K562 (cell line): ENCODE measurements around the gene ZNF189. TPM values are rescaled to one million over a fixed set of nuclear protein-coding genes. Genes with fewer than 3 reads are reported as not detected.

Experiments used
- ATAC-seq: fragments of 200-7000 bp; cut with Tn5 transposase; 3 replicates; pipeline ENCODE4 v1.9.1; 2020; ENCODE audit warnings: moderate library complexity
- BruUV-seq: library from RNA; stranded (reverse); fragments of 400-500 nt; replicated peaks from 2 replicates; lab custom pipeline; 2021; lab: Mats Ljungman, UMichigan
- CTCF ChIA-PET: fragments of 300-600 bp; formaldehyde crosslinking; extraction: SDS; loops from one replicate; lab custom pipeline; 2021; ENCODE audit warnings: low intra/inter-chr PET ratio; lab: Yijun Ruan, JAX
- POLR2A ChIA-PET: fragments of 300-600, 350-650 bp; sonication (Branson Sonifier 250); formaldehyde crosslinking; extraction: SDS; loops from one replicate; lab custom pipeline; 2021; ENCODE audit warnings: antibody characterized with exemption, inconsistent platforms; lab: Yijun Ruan, JAX
- DNase-seq, 4 experiments: peaks; one replicate each; pipeline versions ENCODE4 v3.0.0 to v3.0.0-alpha.2; 2011 to 2018; ENCODE audit warnings: low spot score in 3 of 4, mixed read lengths in 3 of 4; ENCODE audit errors: extremely low read depth in 1 of 4
- FAIRE-seq: peaks from 2 replicates; lab custom pipeline; 2011; peaks lifted over from hg19 to GRCh38; lab: Jason Lieb, UNC
- H2AFZ ChIP-seq: 2 replicates; pipeline ENCODE4 v1.6.0; 2011; ENCODE audit warnings: low read depth, low read length, control low read depth, inconsistent platforms
- H3K27ac ChIP-seq: fragments of 200-600 bp; 3 replicates; pipeline ENCODE4 v1.8.0; 2011; ENCODE audit warnings: low read depth, mild to moderate bottlenecking, control low read depth, inconsistent platforms, low read length, moderate library complexity, mixed read lengths; ENCODE audit errors: extremely low read depth
- H3K27me3 ChIP-seq, 2 experiments: fragments of 300-600 bp in 1 of 2; 2 replicates in 1 of 2; 3 replicates in 1 of 2; pipeline versions ENCODE4 v1.6.0 to v1.8.0; 2011; ENCODE audit warnings: inconsistent platforms in 2 of 2, low read length in 2 of 2, mild to moderate bottlenecking in 1 of 2, mixed read lengths in 1 of 2, moderate library complexity in 1 of 2; ENCODE audit not compliant: control insufficient read depth in 2 of 2, insufficient read depth in 2 of 2
- H3K36me3 ChIP-seq: fragments of 300-600 bp; 3 replicates; pipeline ENCODE4 v1.8.0; 2011; ENCODE audit warnings: mild to moderate bottlenecking, low read length, inconsistent platforms; ENCODE audit not compliant: control insufficient read depth, insufficient read depth
- H3K4me1 ChIP-seq, 2 experiments: fragments of 200-600 bp in 1 of 2; replicated peaks in 1 of 2; 2 replicates in 1 of 2; 3 replicates in 1 of 2; pipeline versions ENCODE4 v1.5.1 to v1.8.0; 2011; ENCODE audit warnings: inconsistent platforms in 2 of 2, low read length in 2 of 2, mild to moderate bottlenecking in 1 of 2, mixed read lengths in 1 of 2, moderate library complexity in 1 of 2; ENCODE audit not compliant: control insufficient read depth in 2 of 2, insufficient read depth in 2 of 2
- H3K4me2 ChIP-seq: 2 replicates; pipeline ENCODE4 v1.6.1; 2011; ENCODE audit warnings: low read length, control low read depth, inconsistent platforms, mixed read lengths; ENCODE audit not compliant: insufficient read depth
- H3K4me3 ChIP-seq: fragments of 200-600 bp; sonication (generic), shearing (Covaris generic); 2 replicates; pipeline ENCODE4 v1.5.1; 2016; ENCODE audit warnings: control low read depth, inconsistent platforms
- H3K79me2 ChIP-seq: fragments of 200-600 bp; 3 replicates; pipeline ENCODE4 v1.8.0; 2011; ENCODE audit warnings: low read length, inconsistent platforms; ENCODE audit not compliant: control insufficient read depth, insufficient read depth
- H3K9ac ChIP-seq, 2 experiments: 2 replicates each; pipeline versions ENCODE4 v1.6.0 to v1.6.1; 2011; ENCODE audit warnings: low read depth in 2 of 2, low read length in 2 of 2, control low read depth in 1 of 2, inconsistent platforms in 1 of 2, mild to moderate bottlenecking in 1 of 2, mixed read lengths in 1 of 2; ENCODE audit not compliant: insufficient read depth in 1 of 2
- H3K9me1 ChIP-seq: one replicate; pipeline ENCODE4 v1.6.0; 2011; ENCODE audit warnings: inconsistent platforms, mild to moderate bottlenecking, low read length, moderate library complexity; ENCODE audit not compliant: control insufficient read depth, insufficient read depth
- H3K9me3 ChIP-seq: replicated peaks from 2 replicates; pipeline ENCODE4 v1.5.1; 2011; ENCODE audit warnings: low read depth, low read length, inconsistent platforms; ENCODE audit not compliant: control insufficient read depth, insufficient read depth
- H4K20me1 ChIP-seq: replicated peaks from 2 replicates; pipeline ENCODE4 v1.6.1; 2011; ENCODE audit warnings: low read length, inconsistent platforms, mixed read lengths; ENCODE audit not compliant: control insufficient read depth, insufficient read depth
- EP300 ChIP-seq: IDR thresholded peaks from 2 replicates; pipeline ENCODE4 v1.6.1; 2012; ENCODE audit warnings: low read length, improper control_type of control experiment
- RFX5 ChIP-seq: IDR thresholded peaks from 2 replicates; pipeline ENCODE4 v1.6.1; 2011; ENCODE audit warnings: low read depth, mild to moderate bottlenecking, improper control_type of control experiment, low read length
- TAL1 ChIP-seq: fragments of 450-650 bp; IDR thresholded peaks from 2 replicates; pipeline ENCODE4 v1.6.1; 2016; ENCODE audit warnings: mild to moderate bottlenecking
- TEAD1 ChIP-seq, 2 experiments: fragments of 450-650 bp in 1 of 2; sonication (generic) in 1 of 2; formaldehyde crosslinking; IDR thresholded peaks; 2 replicates each; pipeline versions ENCODE4 v1.4.0 to v1.8.0; 2020 to 2022; ENCODE audit warnings: mild to moderate bottlenecking in 2 of 2, missing genetic modification reagents in 1 of 2
- ZNF592 ChIP-seq: fragments of 450-650 bp; IDR thresholded peaks from 2 replicates; pipeline ENCODE4 v1.6.1; 2017; ENCODE audit warnings: antibody characterized with exemption, mild to moderate bottlenecking
- in situ Hi-C: fragments of 300-500 bp; cut with MboI; formaldehyde crosslinking; loops from 4 replicates; pipeline ENCODE4 v1.15.0; 2018; ENCODE audit warnings: inconsistent platforms, mixed read lengths
- intact Hi-C: fragments of 100-400 bp; cut with micrococcal nuclease; formaldehyde crosslinking; loops from 2 replicates; pipeline ENCODE4 v1.14.2; 2022
- polyA plus RNA-seq, 8 experiments: library from polyadenylated mRNA; depleted of rRNA in 4 of 8; stranded (reverse) in 5 of 8; unstranded in 3 of 8; fragments of >200 nt; fragmentation: Nextera tagmentation in 2 of 8; fragmentation: Illumina TruSeq in 1 of 8; extraction: Ambion mirVana in 2 of 8; extraction: Trizol in 1 of 8; gene quantifications; 2 replicates each; pipeline versions ENCODE4 v1.2.1 to v1.2.3, GENCODE V29; 2011 to 2014; ENCODE audit warnings: inconsistent platforms in 1 of 8, missing spikeins in 1 of 8
- total RNA-seq, 7 experiments: library from RNA; depleted of rRNA in 6 of 7; stranded (reverse); fragments of >200 nt in 6 of 7; fragmentation: Illumina TruSeq in 2 of 7; extraction: Trizol in 2 of 7; gene quantifications; 2 replicates each; pipeline versions ENCODE4 v1.2.1 to v1.2.3, GENCODE V29; 2011 to 2021; ENCODE audit warnings: low replicate concordance in 1 of 7
- TF ChIP-seq, protein P1 (sequence below), 2 experiments: fragments of 450-650 bp in 1 of 2; sonication (generic) in 1 of 2; formaldehyde crosslinking in 1 of 2; IDR thresholded peaks in 1 of 2; conservative IDR thresholded peaks in 1 of 2; 2 replicates each; pipeline versions ENCODE4 v1.6.1 to v1.8.1; 2016 to 2023; ENCODE audit warnings: mild to moderate bottlenecking in 2 of 2, moderate library complexity in 2 of 2, inconsistent platforms in 1 of 2, missing genetic modification reagents in 1 of 2

The ZNF189 gene
- total and polyA plus RNA-seq, 9 of the 15 experiments (the other 6 are each of a cell fraction or from before 2014, with no cell fraction given), result 2.4 to 15.3 (median 6.4) TPM

- TF ChIP-seq ZNF592 (0 out of 2 replicates have a peak, but pooled peaks have one; percentile 24), EP300 (peak; percentile 49; the same call in 1 of the 2 replicates), TAL1 (peak; percentile 51; the same call in 1 of the 2 replicates)
Observed at GRCh38 chr9:101362450-101362849, 36.2 kb upstream of the ZNF189 start (continued).

GRCh38 chr9:101365181-101365580, 33.5 kb upstream of the ZNF189 start:
- TF ChIP-seq TEAD1 (CRISPR knock-in tag; IDR thresholded peaks at IDR 0.05) (no peak), RFX5 (no peak)
- TF ChIP-seq, protein P1, sequence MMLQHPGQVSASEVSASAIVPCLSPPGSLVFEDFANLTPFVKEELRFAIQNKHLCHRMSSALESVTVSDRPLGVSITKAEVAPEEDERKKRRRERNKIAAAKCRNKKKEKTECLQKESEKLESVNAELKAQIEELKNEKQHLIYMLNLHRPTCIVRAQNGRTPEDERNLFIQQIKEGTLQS (IDR thresholded peaks at IDR 0.05), result peak; percentile 43
- TF ChIP-seq, protein P1 (CRISPR knock-in tag; conservative IDR thresholded peaks at IDR 0.05), result no peak
- Histone ChIP-seq H3K9me3 (no peaks in the 10 kb centered on the region), H3K4me3 (no peak overlapping the region), H3K4me2 (no peak overlapping the region), H4K20me1 (no peaks in the 10 kb centered on the region), H2AFZ (peak overlapping the region; percentile 75), H3K9ac (no peak overlapping the region; a peak in 1 of 4 replicates), H3K36me3 (no peaks in the 10 kb centered on the region), H3K9me1 (no peaks in the 10 kb centered on the region), H3K79me2 (no peaks in the 10 kb centered on the region), H3K27me3 (no peaks in the 10 kb centered on the region), H3K27ac (peak overlapping the region; percentile 66), H3K4me1 (peaks cover 22 to 55% of the 10 kb centered on the region in 2 experiments)
- CTCF ChIA-PET, result no interaction called here
- intact Hi-C loops (no loop called here), in situ Hi-C loops (no loop called here)
- POLR2A ChIA-PET, result no interaction called here
- ATAC-seq (no peak), FAIRE-seq (no peak), DNase-seq (no peak)
- no TSS peak for BruUV-seq
